Smooth muscle cell (in vitro differentiated cells): ENCODE data around the gene DCC. TPM values are rescaled to one million over a fixed set of nuclear protein-coding genes. Genes with fewer than 3 reads are reported as not detected.

Experiments used
- DNase-seq: peaks from one replicate; lab custom pipeline; 2025; ENCODE audit not compliant: unreplicated experiment; lab: John Stamatoyannopoulos, UW
- H2AFZ ChIP-seq: fragments of 200-600 bp; sonication (generic); 2 replicates; pipeline ENCODE4 v1.6.0; 2016; ENCODE audit warnings: antibody characterized with exemption, low read depth, mild to moderate bottlenecking
- H3F3A ChIP-seq: fragments of 200-600 bp; sonication (generic); 2 replicates; pipeline ENCODE4 v1.6.0; 2017; ENCODE audit warnings: antibody characterized with exemption, low read depth
- H3K27ac ChIP-seq: fragments of 200-600 bp; sonication (generic); 2 replicates; pipeline ENCODE4 v1.5.1; 2016; ENCODE audit warnings: low read depth, mild to moderate bottlenecking
- H3K27me3 ChIP-seq: fragments of 200-600 bp; sonication (generic); 2 replicates; pipeline ENCODE4 v1.6.1; 2016; ENCODE audit warnings: low read depth, mild to moderate bottlenecking
- H3K36me3 ChIP-seq: fragments of 200-600 bp; sonication (generic); 2 replicates; pipeline ENCODE4 v1.5.1; 2016; ENCODE audit warnings: low read depth
- H3K4me1 ChIP-seq: fragments of 200-600 bp; sonication (generic); 2 replicates; pipeline ENCODE4 v1.5.1; 2016; ENCODE audit warnings: low read depth
- H3K4me2 ChIP-seq: fragments of 200-600 bp; sonication (generic); 2 replicates; pipeline ENCODE4 v1.6.0; 2016; ENCODE audit warnings: mild to moderate bottlenecking
- H3K4me3 ChIP-seq: fragments of 200-600 bp; sonication (generic); 2 replicates; pipeline ENCODE4 v1.5.1; 2016; ENCODE audit warnings: mild to moderate bottlenecking
- H3K79me2 ChIP-seq: fragments of 200-600 bp; sonication (generic); 2 replicates; pipeline ENCODE4 v1.6.0; 2016; ENCODE audit warnings: low read depth, mild to moderate bottlenecking
- H3K9ac ChIP-seq: fragments of 200-600 bp; sonication (generic); 2 replicates; pipeline ENCODE4 v1.6.0; 2016; ENCODE audit warnings: low read depth
- H3K9me3 ChIP-seq: fragments of 200-600 bp; sonication (generic); replicated peaks from 2 replicates; pipeline ENCODE4 v1.5.1; 2016; ENCODE audit warnings: low read depth
- H4K20me1 ChIP-seq: fragments of 200-600 bp; sonication (generic); 2 replicates; pipeline ENCODE4 v1.6.0; 2016; ENCODE audit warnings: low read depth
- WGBS: methylation state at CpG from one replicate; pipeline ENCODE4 v1.1.7; 2016; ENCODE audit warnings: low lambda C conversion rate; 5-methylcytosine and 5-hydroxymethylcytosine counted together
- polyA plus RNA-seq: library from polyadenylated mRNA; unstranded; fragments of >200 nt; fragmentation: Nextera tagmentation; extraction: Ambion mirVana; gene quantifications from 2 replicates; pipeline ENCODE4 v1.2.1, GENCODE V29; 2016
- total RNA-seq: library from RNA; depleted of rRNA; stranded (reverse); fragments of >200 nt; gene quantifications from 2 replicates; pipeline ENCODE4 v1.2.3, GENCODE V29; 2014
- TF ChIP-seq, protein P1 (sequence below): fragments of 200-600 bp; sonication (generic); IDR thresholded peaks from 2 replicates; pipeline ENCODE4 v1.5.1; 2017; ENCODE audit warnings: borderline replicate concordance, mild to moderate bottlenecking, antibody characterized with exemption; ENCODE audit not compliant: insufficient read depth, poor library complexity, severe bottlenecking

Gene DCC
- total and polyA plus RNA-seq, 2 experiments from 2014 or later: not detected

GRCh38 chr18:52610451-52611115 lies 270.6 kb downstream of the DCC start:
- WGBS: 80% methylated on average over 3 of the region's 3 CpGs
- H3K4me3 ChIP-seq: no peak overlapping the region
- no peaks in the 10 kb centered on the region for H3K36me3 ChIP-seq
- no peak overlapping the region for H2AFZ ChIP-seq
- no peaks in the 10 kb centered on the region for H3K27me3 ChIP-seq
- H3K4me2 ChIP-seq: no peak overlapping the region
- TF ChIP-seq, protein P1, sequence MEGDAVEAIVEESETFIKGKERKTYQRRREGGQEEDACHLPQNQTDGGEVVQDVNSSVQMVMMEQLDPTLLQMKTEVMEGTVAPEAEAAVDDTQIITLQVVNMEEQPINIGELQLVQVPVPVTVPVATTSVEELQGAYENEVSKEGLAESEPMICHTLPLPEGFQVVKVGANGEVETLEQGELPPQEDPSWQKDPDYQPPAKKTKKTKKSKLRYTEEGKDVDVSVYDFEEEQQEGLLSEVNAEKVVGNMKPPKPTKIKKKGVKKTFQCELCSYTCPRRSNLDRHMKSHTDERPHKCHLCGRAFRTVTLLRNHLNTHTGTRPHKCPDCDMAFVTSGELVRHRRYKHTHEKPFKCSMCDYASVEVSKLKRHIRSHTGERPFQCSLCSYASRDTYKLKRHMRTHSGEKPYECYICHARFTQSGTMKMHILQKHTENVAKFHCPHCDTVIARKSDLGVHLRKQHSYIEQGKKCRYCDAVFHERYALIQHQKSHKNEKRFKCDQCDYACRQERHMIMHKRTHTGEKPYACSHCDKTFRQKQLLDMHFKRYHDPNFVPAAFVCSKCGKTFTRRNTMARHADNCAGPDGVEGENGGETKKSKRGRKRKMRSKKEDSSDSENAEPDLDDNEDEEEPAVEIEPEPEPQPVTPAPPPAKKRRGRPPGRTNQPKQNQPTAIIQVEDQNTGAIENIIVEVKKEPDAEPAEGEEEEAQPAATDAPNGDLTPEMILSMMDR: no peak
- H3K4me1 ChIP-seq: peaks cover 7% of the 10 kb centered on the region
- no peak for DNase-seq
- H3K9me3 ChIP-seq: no peaks in the 10 kb centered on the region
- H3K79me2 ChIP-seq: no peaks in the 10 kb centered on the region
- no peaks in the 10 kb centered on the region for H4K20me1 ChIP-seq
- H3K9ac ChIP-seq: no peak overlapping the region
- no peaks in the 10 kb centered on the region for H3F3A ChIP-seq
- H3K27ac ChIP-seq: no peak overlapping the region

- Histone ChIP-seq H4K20me1 (no peaks in the 10 kb centered on the region), H3K9me3 (no peaks in the 10 kb centered on the region), H3K9ac (no peak overlapping the region), H3K27ac (no peak overlapping the region), H3K79me2 (no peaks in the 10 kb centered on the region), H3K27me3 (no peaks in the 10 kb centered on the region), H2AFZ (no peak overlapping the region), H3K4me1 (peaks cover 10% of the 10 kb centered on the region), H3K4me3 (no peak overlapping the region), H3F3A (no peaks in the 10 kb centered on the region), H3K36me3 (no peaks in the 10 kb centered on the region), H3K4me2 (no peak overlapping the region)
- DNase-seq: no peak
- TF ChIP-seq, protein P1: no peak
These were observed 272.4 kb downstream of the DCC start for GRCh38 chr18:52612406-52612805.

DNA sequence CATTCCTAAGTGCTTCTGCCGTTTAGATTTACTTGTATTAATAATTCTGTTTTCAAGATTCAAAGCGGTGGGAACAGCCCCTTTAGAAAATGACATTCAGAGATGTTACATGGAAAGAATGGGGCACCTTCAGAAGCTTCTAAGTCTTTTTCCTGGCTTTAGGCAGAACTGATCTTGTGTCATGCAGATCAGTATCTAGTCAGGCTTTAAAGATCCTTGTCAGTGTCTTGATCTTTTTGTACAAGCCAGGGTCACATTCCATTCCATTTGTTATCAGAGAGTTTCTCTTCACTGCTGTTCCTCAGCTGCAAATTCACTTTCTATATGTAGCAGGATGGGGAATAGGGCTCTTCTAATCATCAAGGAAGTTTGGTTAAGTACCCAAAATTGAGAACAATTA lies 275.3 kb downstream of the DCC start:
- no peak overlapping the region for H3K9ac ChIP-seq
- no peak overlapping the region for H3K4me2 ChIP-seq
- H3K4me3 ChIP-seq: no peak overlapping the region
- H3K27ac ChIP-seq: no peak overlapping the region
- WGBS: 32% methylated on average over 2 of the region's 2 CpGs
- TF ChIP-seq, protein P1: no peak
- H2AFZ ChIP-seq: no peak overlapping the region
- H3F3A ChIP-seq: no peaks in the 10 kb centered on the region
- H3K9me3 ChIP-seq: no peaks in the 10 kb centered on the region
- no peaks in the 10 kb centered on the region for H3K27me3 ChIP-seq
- H3K4me1 ChIP-seq: peaks cover 10% of the 10 kb centered on the region
- no peaks in the 10 kb centered on the region for H4K20me1 ChIP-seq
- no peaks in the 10 kb centered on the region for H3K79me2 ChIP-seq
- no peaks in the 10 kb centered on the region for H3K36me3 ChIP-seq
- DNase-seq: no peak

- Histone ChIP-seq H3K36me3 (no peaks in the 10 kb centered on the region), H3K4me3 (no peak overlapping the region), H3K9me3 (no peaks in the 10 kb centered on the region), H3F3A (no peaks in the 10 kb centered on the region), H3K4me2 (no peak overlapping the region), H3K4me1 (peaks cover 10% of the 10 kb centered on the region), H3K9ac (no peak overlapping the region), H3K27ac (no peak overlapping the region), H3K27me3 (no peaks in the 10 kb centered on the region), H2AFZ (no peak overlapping the region), H3K79me2 (no peaks in the 10 kb centered on the region), H4K20me1 (no peaks in the 10 kb centered on the region)
- TF ChIP-seq, protein P1: no peak
- 79% methylated on average over 3 of the region's 3 CpGs for WGBS
- no peak for DNase-seq
These were observed 275.9 kb downstream of the DCC start for GRCh38 chr18:52615943-52616342.
